ENCODE results near the gene ILDR2. TPM values are rescaled to one million over a fixed set of nuclear protein-coding genes. Genes with fewer than 3 reads are reported as not detected.

ILDR2 gene
- total and polyA plus RNA-seq, 2 donors (not counting 3 experiments of a cell fraction or from before 2014, with no cell fraction given): not detected

DNA sequence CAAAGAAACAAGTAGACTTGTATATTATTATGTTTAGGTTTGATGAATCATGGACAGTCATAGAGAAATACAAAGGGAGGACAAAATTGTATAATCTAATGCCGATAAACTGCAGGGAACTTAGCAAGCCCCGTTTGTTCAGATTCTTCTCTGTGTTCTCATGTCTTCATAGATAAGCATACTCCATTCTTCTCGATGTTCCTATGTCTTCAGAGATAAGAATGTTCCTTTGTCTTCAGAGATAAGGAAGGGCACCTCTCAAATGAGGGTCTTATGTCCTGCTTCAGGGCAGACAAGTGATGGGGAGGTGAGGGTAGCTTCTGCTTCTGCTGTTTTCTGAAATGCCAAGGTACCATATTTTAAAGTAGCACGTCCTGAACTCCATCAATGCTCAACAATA is 79.6 kb downstream of the ILDR2 start:
- POLR2A ChIA-PET: no interaction called here

More for the DNA sequence above, 79.6 kb downstream of the ILDR2 start:
- Histone ChIP-seq H3K9ac (replicated peaks; ENCODE audit: extremely low read depth, insufficient read depth, low read length) (no peak overlapping the region), H2AFZ (ENCODE audit: low read depth, low read length) (no peak overlapping the region), H3K79me2 (ENCODE audit: control insufficient read depth, insufficient read depth, low read length) (no peaks in the 10 kb centered on the region), H3K4me3 (replicated peaks in 1 of 3; ENCODE audit: insufficient read depth in 1 of 3, low read depth in 1 of 3, low read length in 3 of 3) (no peak overlapping the region), H3K9me1 (replicated peaks; ENCODE audit: control insufficient read depth, extremely low read depth, insufficient read depth, low read length) (no peaks in the 10 kb centered on the region), H3K27ac (ENCODE audit: insufficient read depth, low read depth, low read length) (no peak overlapping the region), H4K20me1 (replicated peaks; ENCODE audit: control insufficient read depth, extremely low read depth, insufficient read depth, low read length) (no peaks in the 10 kb centered on the region), H3K9me3 (replicated peaks; ENCODE audit: control insufficient read depth, insufficient read depth, low read length) (no peaks in the 10 kb centered on the region), H3K4me2 (ENCODE audit: insufficient read depth, low read length) (no peak overlapping the region), H3K36me3 (ENCODE audit: control insufficient read depth in 2 of 2, extremely low read depth in 1 of 2, insufficient read depth in 2 of 2, low read length in 2 of 2) (no peaks in the 10 kb centered on the region), H3K4me1 (ENCODE audit: control insufficient read depth, extremely low read depth, insufficient read depth, low read length) (no peaks in the 10 kb centered on the region), H3K27me3 (ENCODE audit: control insufficient read depth in 2 of 2, insufficient read depth in 2 of 2, low read length in 2 of 2) (peaks cover 0 to 2% of the 10 kb centered on the region in 2 experiments)
- no peak for TF ChIP-seq FOS (IDR thresholded peaks at IDR 0.05; ENCODE audit: borderline replicate concordance, insufficient read depth, low read length)
- TF ChIP-seq POLR2AphosphoS5 (IDR thresholded peaks at IDR 0.05; ENCODE audit: insufficient read depth, low read depth, low read length): no peak
- no peak for TF ChIP-seq MYC (IDR thresholded peaks at IDR 0.05; ENCODE audit: low read depth, low read length)
- no peak for TF ChIP-seq JUN (IDR thresholded peaks at IDR 0.05; ENCODE audit: borderline replicate concordance, insufficient read depth, insufficient read length, low read depth)
- no peak for TF ChIP-seq EZH2 (IDR thresholded peaks at IDR 0.05; ENCODE audit: borderline replicate concordance, low read depth, low read length, severe bottlenecking)
- TF ChIP-seq GATA2 (IDR thresholded peaks at IDR 0.05; ENCODE audit: insufficient read depth, insufficient read length, low read depth, low read length): no peak
- TF ChIP-seq, protein P1, sequence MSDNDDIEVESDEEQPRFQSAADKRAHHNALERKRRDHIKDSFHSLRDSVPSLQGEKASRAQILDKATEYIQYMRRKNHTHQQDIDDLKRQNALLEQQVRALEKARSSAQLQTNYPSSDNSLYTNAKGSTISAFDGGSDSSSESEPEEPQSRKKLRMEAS (IDR thresholded peaks at IDR 0.05; ENCODE audit: insufficient read depth, insufficient read length): no peak
- TF ChIP-seq POLR2A (IDR thresholded peaks at IDR 0.05; ENCODE audit: low read depth, low read length): no peak
- TF ChIP-seq, protein P2, sequence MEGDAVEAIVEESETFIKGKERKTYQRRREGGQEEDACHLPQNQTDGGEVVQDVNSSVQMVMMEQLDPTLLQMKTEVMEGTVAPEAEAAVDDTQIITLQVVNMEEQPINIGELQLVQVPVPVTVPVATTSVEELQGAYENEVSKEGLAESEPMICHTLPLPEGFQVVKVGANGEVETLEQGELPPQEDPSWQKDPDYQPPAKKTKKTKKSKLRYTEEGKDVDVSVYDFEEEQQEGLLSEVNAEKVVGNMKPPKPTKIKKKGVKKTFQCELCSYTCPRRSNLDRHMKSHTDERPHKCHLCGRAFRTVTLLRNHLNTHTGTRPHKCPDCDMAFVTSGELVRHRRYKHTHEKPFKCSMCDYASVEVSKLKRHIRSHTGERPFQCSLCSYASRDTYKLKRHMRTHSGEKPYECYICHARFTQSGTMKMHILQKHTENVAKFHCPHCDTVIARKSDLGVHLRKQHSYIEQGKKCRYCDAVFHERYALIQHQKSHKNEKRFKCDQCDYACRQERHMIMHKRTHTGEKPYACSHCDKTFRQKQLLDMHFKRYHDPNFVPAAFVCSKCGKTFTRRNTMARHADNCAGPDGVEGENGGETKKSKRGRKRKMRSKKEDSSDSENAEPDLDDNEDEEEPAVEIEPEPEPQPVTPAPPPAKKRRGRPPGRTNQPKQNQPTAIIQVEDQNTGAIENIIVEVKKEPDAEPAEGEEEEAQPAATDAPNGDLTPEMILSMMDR (IDR thresholded peaks at IDR 0.05; ENCODE audit: extremely low read depth in 1 of 2, insufficient read depth in 1 of 2, low read depth in 1 of 2, low read length in 2 of 2): no peak
- intact Hi-C loops (cut with micrococcal nuclease): no loop called here
- dilution Hi-C loops (cut with MboI; ENCODE audit: extremely low pct_ligation_motif_present, low sequenced_read_pairs): no loop called here
- BruUV-seq (replicated peaks): no TSS peak
- no peak for FAIRE-seq
- no peak for DNase-seq (ENCODE audit: low read depth, low spot score)
- CTCF ChIA-PET: no interaction called here
